ENCODE results near the gene PRG3.

Gene PRG3

GRCh38 chr11:57336111-57336666 is 44.8 kb downstream of the PRG3 start:
- no peak for TF ChIP-seq CTCF (IDR thresholded peaks at IDR 0.05; ENCODE audit: low read depth, low read length)
- H3K4me3 ChIP-seq (ENCODE audit: low read depth, low read length): peak overlapping the region; percentile 83

DNA sequence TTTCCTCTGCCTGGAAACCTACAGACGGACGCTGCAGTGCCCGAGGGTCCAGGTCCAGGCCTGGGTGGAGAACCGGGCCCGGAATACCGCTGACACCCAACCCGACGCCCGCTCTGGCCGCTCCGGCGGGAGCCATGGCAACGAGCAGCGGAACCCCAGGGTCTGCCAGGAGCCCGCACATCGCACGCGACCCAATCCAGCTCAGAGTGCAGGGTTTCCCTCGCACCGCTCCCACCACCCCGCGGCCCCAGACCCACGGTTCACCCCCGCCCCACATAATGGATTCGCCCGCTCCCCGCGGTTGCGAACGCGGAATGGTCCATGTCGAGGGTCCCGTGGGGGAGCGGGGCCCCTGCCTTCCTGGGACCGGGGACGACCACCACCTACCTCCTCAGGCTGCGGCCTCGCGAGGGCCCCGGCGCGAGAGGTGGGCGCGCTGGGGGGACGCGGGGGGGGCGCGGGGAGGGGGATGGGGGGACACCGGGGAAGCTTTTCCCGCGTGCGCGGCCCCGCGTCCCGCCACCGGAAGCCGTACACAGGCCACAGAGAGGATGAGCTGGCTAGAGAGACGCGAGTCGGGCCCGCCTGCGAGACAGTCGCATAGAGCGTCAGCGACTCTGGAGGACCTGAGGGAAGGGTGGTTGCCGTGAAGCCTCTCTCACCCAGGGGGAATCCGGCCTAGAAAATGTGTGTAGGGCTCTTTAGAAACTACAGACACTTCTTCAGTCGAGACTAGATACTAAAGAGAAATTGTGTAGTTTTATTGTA is 45.4 kb downstream of the PRG3 start, which contains the start of gene SSRP1:
TSS of gene SSRP1 (minus strand) at position 550 of the 768 bp plus-strand sequence. CDS start 771 bp downstream, outside the sequence.
- peak within 1 kb of the TSS; percentile 83 for H3K4me3 ChIP-seq (ENCODE audit: low read depth, low read length)
- TF ChIP-seq CTCF (IDR thresholded peaks at IDR 0.05; ENCODE audit: low read depth, low read length): no peak

DNA sequence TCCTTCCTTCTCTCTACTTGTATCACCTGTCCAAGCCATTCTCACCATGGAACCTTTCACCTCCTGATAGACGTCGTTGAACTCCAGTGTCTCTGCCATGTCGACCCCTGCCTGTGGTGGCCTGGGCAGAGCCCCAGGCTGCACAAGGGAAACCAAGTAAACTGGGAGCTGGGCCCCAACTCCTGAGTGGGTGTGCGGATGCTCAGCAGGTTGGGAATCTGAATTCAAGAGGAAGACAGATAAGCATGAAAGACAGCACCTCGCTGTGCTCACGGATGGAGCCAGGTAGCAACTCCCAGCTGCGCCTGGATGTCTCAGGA is 46.0 kb downstream of the PRG3 start:
- peak overlapping the region; percentile 83 for H3K4me3 ChIP-seq (ENCODE audit: low read depth, low read length)
- TF ChIP-seq CTCF (IDR thresholded peaks at IDR 0.05; ENCODE audit: low read depth, low read length): no peak

DNA sequence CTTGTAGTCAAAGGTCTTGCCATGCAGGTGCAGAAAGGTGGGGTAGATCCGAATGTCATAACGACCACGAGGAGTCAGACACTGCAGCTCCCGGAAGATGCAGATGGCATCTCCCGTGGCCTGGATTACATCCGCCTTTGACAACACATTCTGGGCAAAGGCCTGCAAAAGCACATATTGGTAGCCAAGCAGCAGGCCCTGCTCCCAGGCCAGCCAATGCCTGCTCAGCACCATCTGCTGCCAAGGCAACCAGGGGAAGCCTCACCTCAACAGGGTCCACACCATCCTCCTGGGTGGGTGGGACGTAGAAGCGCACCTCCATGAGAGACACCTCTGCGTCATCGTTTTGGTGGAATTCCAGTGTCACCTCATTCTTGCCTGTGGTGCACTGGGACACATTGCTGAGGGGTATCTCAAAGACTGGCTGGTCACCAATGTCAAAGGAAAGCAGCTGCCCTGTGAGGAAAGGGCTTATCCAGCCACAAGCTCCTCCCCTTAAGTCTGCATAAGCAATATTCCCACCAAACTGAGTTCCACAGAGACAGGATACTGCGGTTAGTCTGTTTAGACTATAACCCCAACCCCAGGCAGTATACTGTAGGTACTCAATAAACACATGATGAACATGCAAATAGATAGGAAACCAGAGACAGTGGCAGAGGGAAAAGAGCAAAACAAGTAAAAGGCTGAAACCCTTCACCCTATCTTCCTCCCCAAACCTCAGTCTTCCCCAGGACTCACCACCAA is 48.1 kb downstream of the PRG3 start:
- TF ChIP-seq CTCF (IDR thresholded peaks at IDR 0.05; ENCODE audit: low read depth, low read length): no peak
- no peak overlapping the region for H3K4me3 ChIP-seq (ENCODE audit: low read depth, low read length)

DNA sequence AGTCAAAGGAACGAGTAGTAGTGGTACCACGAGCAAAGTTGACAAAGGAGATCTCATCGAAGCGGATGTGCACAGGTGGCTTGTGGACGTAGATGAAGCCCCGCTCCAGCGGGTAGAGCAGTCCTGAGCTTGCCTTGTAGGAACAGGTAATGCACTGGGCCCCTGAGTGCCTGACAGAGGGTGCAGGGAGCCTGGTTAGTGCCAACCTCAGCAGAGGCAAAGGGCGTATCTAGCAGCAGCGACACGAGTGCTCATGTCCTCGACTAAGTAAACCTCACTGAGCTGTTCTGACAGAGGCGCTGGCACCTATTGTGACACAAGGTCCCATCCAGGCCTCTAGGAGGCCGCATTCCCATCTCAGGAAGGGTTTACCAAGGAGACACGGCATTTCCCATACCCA is 49.2 kb downstream of the PRG3 start:
- TF ChIP-seq CTCF (IDR thresholded peaks at IDR 0.05; ENCODE audit: low read depth, low read length): no peak
- H3K4me3 ChIP-seq (ENCODE audit: low read depth, low read length): no peak overlapping the region

- no peak for TF ChIP-seq CTCF (IDR thresholded peaks at IDR 0.05; ENCODE audit: low read depth, low read length)
- no peak overlapping the region for H3K4me3 ChIP-seq (ENCODE audit: low read depth, low read length)
Measured at GRCh38 chr11:57330029-57330428, 50.9 kb downstream of the PRG3 start.

- no peak overlapping the region for H3K4me3 ChIP-seq (ENCODE audit: low read depth, low read length)
- no peak for TF ChIP-seq CTCF (IDR thresholded peaks at IDR 0.05; ENCODE audit: low read depth, low read length)
Measured at GRCh38 chr11:57327721-57328120, 53.2 kb downstream of the PRG3 start.
